GM12864 (cell line): ENCODE measurements around the gene TMEM132E.

ENCODE experiments used
- DNase-seq: peaks from one replicate; pipeline ENCODE4 v3.0.0-alpha.2; 2011; ENCODE audit warnings: low read depth
- H3K4me3 ChIP-seq: 2 replicates; pipeline ENCODE4 v1.5.1; 2011; ENCODE audit warnings: mild to moderate bottlenecking, low read depth, low read length, control low read depth
- TF ChIP-seq, protein P1 (sequence below): IDR thresholded peaks from 2 replicates; pipeline ENCODE4 v1.5.1; 2011; ENCODE audit warnings: low read depth, mild to moderate bottlenecking, moderate library complexity, low read length, control low read depth, inconsistent platforms; ENCODE audit errors: missing control alignments

The TMEM132E gene

DNA sequence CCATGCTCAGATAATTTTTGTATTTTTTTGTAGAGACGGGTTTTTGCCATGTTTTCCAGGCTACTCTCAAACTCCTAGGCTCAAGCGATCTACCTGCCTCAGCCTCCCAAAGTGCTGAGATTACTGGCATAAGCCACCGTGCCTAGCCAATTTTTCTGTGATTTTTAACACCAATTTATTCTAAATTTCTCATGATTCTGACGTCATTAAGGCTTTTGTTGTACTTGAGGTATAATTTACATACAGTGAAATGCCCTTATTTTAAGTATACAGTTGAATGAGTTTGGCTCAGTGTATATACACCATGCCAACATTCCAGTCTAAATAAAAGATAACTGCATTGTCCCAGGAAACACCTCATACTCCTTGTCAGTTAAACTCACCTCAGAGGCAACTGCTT is 77.4 kb downstream of the TMEM132E start:
- TF ChIP-seq, protein P1, sequence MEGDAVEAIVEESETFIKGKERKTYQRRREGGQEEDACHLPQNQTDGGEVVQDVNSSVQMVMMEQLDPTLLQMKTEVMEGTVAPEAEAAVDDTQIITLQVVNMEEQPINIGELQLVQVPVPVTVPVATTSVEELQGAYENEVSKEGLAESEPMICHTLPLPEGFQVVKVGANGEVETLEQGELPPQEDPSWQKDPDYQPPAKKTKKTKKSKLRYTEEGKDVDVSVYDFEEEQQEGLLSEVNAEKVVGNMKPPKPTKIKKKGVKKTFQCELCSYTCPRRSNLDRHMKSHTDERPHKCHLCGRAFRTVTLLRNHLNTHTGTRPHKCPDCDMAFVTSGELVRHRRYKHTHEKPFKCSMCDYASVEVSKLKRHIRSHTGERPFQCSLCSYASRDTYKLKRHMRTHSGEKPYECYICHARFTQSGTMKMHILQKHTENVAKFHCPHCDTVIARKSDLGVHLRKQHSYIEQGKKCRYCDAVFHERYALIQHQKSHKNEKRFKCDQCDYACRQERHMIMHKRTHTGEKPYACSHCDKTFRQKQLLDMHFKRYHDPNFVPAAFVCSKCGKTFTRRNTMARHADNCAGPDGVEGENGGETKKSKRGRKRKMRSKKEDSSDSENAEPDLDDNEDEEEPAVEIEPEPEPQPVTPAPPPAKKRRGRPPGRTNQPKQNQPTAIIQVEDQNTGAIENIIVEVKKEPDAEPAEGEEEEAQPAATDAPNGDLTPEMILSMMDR: no peak
- no peak overlapping the region for H3K4me3 ChIP-seq
- no peak for DNase-seq

- TF ChIP-seq, protein P1: no peak
- DNase-seq: no peak
- H3K4me3 ChIP-seq: no peak overlapping the region
Measured at GRCh38 chr17:34658811-34659560, 79.6 kb downstream of the TMEM132E start.

- no peak for DNase-seq
- H3K4me3 ChIP-seq: no peak overlapping the region
- TF ChIP-seq, protein P1: no peak
Measured at GRCh38 chr17:34663714-34664113, 84.3 kb downstream of the TMEM132E start.

GRCh38 chr17:34665150-34665806 is 85.9 kb downstream of the TMEM132E start:
- no peak for DNase-seq
- TF ChIP-seq, protein P1: no peak
- H3K4me3 ChIP-seq: no peak overlapping the region

DNA sequence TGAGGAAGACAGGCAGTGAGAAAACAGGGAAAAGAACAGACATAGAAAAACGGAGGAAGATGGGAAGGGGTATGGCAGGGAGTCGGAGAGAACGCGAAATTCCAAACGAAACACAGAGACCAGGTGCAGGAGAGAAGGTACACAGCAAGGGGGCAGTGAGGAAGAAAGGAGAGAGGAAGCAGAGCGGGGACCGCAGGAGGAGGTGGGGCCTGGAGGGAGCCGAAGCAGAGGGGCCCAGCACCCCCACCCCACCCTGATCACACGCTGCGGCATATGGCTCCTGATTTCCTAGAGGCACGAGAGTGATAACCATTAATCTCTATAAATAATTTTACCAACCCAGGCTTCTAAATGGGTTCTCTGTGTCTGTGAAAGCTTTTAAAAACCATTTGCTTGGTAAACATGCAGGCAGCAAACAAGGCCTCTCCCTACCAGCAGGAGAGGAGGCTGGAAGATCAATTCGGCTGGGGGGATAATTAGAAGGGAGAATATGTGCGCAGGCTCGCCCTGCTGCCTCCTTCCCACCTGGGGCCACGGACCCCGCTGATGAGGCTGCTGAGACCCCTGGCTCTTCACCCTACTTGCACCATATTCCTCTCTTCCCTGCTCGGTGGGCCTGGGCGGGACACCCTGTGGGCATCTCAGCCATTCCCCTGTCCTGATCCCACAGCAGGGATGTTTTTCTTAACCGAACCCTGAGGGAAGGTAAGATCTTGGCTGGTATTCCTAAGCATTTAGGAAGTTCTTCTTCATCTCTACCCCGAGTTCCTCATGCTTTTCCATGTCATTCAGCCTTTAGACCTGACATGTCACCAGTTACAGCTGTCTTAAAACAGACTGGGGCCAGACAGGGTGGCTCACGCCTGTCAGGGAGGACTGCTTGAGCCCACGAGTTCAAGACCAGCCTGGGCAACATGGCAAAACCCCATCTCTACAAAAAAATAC is 86.7 kb downstream of the TMEM132E start:
- H3K4me3 ChIP-seq: no peak overlapping the region
- no peak for DNase-seq
- TF ChIP-seq, protein P1: no peak

DNA sequence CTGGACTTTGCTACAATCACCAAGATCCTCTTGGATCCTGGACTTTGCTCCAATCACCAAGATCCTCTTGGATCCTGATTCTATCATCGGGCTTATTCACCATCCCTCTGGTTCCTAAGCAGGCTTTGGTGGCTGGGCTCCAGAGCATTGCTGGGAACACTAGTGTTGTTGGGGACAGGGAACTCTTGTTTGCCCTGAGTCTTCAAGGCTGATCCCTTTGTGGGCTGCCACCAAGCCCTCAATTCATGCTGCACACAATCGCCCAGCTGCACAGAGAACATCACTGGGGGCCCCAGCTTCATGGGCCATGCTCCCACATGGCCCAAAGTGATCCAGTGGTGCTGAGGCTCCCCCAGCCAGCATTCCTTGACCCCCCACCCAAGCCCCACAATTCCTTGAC is 88.3 kb downstream of the TMEM132E start:
- H3K4me3 ChIP-seq: no peak overlapping the region
- no peak for DNase-seq
- TF ChIP-seq, protein P1: no peak
